Islet of Langerhans (tissue), 1 donor: ENCODE data around the gene NCOA1.
"Not testable (repeated sequence)": the region's sequence is repeated elsewhere in the genome, so short reads cannot be mapped to it uniquely, and the experiment has no call there.

Experiments
- FAIRE-seq: peaks from one replicate; lab custom pipeline; 2011; peaks lifted over from hg19 to GRCh38; lab: Jason Lieb, UNC

The NCOA1 gene

DNA sequence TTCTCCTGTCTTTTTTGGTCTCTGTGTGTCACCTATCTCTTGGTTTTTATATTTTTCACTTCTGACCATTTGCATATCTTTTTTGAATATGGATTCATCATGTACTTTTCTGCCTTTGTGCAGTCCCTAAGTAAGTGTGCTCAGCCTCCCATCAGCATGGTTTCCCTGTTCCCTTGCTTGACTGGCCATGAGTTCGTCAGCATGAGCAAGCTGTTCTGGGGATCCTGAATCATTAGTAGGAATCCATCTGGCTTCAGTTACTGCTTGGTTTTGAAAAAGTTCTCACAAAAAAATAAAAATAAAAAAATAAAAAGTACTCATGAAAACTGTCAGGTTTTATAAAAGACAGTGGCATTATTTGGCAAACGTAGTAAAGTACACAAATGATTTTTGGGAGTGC, 144.1 kb downstream of the NCOA1 start:
- peak; percentile 43 for FAIRE-seq

DNA sequence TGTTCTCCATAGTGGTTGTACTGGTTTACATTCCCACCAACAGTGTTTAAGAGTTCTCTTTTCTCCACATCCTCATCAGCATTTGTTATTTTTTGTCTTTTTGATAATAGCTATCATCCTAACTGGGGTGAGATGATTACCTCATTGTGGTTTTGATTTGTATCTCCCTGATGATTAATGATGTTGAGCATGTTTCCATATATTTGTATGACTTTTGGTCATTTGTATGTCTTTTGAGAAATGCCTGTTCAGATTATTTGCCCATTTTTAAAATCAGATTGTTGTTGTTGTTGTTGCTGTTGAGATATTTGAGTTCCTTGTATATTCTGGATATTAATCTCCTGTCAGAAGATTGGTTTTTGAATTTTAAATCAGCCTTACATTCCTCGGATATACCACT, 147.5 kb downstream of the NCOA1 start:
- peak; percentile 69 for FAIRE-seq

DNA sequence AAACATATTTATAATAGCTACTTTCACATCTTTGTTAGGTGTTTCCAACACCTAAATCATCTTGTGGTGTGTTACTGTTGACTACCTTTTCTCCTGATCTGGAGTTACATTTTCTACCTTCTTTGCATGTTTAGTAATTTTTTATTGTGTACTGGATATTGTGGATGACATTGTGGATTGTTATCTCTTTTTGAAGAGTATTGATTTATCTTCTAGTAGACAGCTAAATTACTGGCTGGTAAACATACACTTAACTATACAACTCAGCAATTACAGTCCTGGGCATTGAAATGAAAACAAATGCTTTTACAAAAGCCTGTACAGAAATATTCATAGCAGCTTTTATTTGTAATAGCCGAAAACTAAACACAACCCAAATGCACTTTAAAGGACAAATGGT, 151.3 kb downstream of the NCOA1 start:
- FAIRE-seq: no peak

DNA sequence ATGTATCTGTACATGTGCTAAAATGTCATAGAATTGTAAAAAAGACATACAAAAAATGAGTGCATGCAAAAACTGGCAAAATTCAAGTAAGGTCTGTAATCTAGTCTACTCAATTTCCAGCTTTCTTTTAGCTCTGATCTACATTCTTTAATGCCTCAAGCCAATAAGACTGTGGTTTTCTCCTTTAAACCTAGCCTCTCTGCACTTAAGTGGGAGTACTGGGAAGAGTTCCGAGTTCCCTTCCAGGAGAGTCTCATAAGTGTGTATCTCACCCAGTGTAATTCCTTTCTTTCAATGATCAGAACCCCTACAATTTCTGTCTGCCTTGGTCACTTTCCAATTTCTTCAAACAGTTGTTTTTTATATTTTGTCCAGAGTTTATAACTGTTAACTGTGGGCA, 152.0 kb downstream of the NCOA1 start:
- FAIRE-seq: no peak

DNA sequence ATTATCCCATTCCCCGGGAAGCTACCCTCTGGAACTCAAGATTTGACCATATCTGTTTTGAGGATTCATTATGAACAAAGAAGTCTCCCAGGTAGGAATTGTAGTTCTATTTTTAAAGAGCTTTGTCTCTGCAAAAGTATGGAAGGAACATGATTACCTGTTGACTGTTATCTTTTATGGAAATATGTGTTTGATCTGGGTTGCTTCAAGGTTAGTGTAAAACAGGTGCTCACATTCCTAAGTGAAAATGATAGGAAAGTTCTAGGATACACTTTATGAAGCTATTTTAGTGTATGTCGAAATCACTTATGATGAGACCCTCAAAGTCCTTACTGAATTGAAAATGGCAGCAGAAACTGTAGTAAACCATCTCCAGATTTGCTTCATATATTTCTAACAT, 153.0 kb downstream of the NCOA1 start:
- FAIRE-seq: no peak

DNA sequence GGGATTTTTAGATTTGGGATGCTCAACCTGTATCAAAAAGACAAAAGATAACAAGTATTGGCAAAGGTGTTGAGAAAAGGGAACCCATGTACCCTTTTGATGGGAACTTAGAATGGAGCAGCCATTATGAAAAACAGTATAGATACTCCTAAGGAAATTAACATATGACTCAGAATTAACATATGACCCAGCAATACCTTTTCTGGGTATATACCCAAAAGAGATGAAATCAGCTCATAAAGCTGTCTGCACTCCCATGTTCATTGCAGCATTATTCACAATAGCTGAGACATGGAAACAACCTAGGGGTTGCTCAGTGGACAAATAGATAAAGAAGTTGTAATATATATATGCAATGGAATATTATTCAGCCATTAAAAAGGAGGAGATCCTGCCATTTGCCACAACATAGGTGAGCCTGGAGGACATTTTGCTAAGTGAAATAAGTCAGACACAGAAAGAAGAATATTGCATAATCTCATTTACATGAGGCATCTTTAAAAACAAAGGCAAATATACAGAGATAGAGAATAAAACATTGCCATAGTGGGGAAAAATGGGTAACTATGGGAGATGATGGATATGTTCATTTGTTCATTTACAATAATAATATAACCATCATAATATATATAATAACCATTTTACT, 160.1 kb downstream of the NCOA1 start:
- FAIRE-seq: no peak

DNA sequence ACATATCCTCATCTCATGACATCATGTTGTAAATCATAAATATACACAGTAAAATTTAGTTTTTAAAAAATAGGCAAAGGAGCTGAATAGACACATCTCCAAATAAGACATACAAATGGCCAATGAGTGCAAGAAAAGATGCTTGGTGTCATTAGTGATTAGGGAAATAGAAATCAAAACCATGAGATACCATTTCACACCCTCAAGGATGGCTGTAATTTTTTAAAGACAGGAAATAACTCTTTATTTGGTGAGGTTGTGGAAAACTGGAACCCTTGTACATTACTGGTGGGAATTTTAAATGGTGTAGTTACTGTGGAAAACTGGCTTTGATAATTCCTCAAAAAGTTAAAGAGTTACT, 160.6 kb downstream of the NCOA1 start:
- no peak for FAIRE-seq

DNA sequence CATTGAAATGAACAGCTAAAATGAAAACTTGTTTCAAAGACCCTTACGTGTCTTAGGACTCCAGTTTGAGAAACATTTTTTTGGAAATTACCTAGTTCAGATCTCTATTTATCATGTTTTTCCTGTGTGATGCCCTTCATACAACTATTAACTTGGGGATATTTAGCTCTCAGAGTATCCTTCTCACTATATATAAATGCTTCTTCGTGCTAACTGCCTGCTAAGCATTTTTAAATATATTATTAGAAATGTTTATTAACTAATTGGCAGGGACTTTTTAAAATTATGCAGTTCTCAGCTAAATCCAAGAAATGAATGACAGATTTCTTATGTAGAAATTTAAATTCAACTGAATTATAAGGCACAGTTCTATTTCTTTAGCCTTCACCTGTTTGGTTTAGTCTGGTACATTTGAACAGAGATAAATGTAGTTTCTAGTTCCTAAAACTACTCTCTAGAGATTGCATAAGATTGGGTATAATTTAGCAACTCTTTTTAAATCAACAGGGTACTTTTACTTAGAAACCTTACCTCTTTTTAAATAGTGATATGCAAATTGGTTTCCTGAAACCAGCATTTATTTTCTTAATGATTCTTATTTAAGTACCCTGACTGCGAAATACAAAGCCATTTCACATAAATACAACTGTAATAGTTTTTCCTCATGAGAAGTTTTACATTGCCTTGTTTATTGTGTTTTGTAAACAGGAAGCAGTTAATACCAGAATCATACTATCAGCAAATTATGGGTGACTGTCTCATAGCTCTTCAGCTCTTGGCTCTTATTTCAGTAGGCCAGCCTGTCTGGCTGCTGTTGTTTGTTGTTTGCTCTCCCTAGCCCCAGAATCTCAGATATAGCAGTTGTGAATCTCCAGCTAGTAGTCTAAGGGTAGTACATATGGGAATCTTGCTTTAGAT, 161.5 kb downstream of the NCOA1 start:
- FAIRE-seq: peak; percentile 51

DNA sequence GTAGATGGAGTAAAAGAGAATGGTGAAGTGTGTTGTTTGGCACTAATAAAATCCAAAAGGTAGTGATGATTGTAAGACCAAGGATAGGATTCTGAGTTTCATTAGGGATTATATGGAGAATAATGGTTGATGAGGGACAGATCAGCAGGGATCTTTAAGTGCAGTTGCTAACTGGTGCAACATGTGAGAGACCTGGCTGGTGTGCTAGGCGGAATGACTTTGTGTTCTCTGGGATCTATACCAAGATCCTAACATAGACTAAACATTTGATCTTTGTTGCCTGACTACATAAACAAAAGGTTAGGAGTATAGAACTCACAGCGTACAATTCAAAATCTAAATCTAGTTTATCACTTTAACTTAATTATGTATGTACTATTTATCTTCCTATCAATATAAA, 166.8 kb downstream of the NCOA1 start:
- no peak for FAIRE-seq

DNA sequence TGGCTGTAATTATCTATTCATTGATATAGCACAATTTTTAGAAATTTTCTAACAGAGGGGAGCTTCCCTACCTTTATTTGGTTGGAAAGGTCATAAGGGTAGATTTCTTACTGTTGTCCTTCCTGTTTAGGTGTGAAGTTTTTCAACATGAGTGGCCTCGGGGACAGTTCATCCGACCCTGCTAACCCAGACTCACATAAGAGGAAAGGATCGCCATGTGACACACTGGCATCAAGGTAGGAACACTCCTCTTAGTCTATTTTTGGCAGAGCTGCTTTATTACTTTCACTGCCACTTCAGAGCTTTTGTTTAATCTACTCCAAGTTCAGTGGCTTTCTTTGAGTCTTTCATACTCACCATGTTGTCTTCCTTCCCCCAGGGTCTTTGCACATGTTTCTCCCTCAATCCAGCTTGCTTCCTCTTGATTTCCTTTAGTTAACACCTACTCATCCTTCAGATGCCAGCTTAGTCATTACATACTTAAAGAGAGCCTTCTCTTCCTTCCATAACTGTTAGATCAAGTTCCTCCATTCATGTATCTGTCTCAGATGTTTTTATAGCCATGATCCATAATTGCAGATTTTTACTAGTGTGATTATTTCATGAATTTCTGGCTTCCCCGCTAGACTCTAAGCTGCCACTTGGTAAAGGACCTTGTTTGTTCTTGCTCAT, 167.6 kb downstream of the NCOA1 start:
- no peak for FAIRE-seq

DNA sequence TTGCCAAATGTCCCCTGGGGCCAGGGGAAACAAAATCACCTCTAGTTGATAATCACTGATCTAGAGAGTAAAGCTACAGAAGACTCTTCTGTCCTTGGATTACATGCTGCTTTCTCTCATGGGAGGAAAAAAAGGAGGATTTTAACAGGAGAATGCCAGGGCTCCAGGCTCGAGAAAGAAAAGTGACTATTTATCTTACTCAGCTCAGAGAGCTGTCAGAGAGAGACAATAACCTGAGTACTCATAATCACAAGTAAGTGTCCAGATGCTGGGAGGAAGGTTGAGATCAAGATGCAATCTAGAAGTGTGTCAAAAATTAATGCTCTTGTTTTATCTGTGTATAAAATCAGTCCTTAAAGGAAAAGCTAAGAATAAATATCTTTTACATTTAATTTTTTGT, 168.8 kb downstream of the NCOA1 start:
- FAIRE-seq: no peak

DNA sequence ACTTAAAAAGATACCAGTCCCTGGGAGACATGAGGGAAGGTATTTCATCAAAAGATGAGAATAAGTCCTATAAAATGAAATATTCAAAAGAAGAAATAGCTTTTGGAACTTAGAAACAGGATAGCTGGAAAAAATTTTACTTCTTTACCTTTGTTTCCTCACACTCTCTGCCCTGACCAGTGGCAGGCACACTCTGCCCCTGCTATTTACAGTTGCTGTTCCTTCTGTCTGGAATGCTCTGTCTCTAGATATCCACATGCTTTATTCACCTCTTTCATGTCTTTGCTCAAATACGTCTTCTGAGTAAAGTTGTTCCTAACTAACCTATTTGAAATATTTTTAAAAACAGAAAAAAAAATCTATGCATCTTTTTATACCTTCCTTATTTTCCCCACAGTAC, 176.5 kb downstream of the NCOA1 start:
- no peak for FAIRE-seq

DNA sequence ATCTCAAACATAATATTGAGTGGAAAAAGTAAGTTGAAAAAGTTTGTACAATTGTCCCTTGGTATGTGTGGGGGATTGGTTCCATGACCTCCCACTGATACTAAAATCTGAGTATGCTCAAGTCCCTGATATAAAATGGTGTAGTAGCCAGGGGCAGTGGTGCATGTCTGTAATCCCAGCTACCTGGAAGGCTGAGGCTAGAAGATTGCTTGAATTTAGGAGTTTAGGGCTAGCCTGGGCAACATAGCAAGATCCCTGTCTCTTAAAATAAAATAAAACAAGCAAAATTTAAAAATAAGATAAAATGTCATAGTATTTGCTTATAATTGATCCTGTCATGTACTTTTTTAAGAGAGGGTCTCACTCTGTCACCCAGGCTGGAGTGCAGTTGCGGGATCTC, 180.2 kb downstream of the NCOA1 start:
- FAIRE-seq: no peak

DNA sequence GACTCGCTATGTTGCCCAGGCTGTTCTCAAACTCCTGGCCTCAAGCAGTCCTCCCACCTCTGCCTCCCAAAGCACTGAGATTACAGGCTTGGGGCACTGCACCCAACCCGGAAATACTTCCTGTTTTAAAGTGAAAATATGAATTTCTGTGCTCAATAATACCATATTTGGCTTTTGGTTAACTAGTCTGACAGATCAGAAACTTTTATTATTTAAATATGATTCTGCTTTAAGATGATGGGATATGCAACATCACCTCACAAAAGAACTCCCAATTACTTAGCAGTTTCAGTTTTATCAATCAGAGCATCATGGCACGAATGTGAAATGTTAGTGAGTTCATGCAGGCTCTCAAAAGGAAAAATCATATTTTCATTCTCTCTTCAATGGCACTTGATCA, 181.5 kb downstream of the NCOA1 start:
- no peak for FAIRE-seq

DNA sequence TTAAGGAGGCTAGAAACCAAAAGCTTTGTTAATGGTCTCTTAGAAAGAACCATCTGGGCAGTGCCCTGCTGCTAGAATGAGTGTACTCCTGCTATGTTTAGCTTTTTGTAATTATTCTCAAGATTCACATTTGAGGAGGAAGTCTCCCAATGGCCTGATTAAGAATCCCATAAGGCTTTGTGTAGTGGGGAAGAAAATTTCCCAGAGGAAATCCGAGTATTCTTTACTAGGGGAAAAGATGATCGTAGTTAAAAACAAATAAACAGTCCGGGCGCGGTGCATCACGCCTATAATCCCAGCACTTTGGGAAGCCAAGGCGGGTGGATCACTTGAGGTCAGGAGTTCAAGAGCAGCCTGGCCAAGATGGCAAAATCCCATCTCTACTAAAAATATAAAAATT, 184.3 kb downstream of the NCOA1 start:
- FAIRE-seq: no peak

DNA sequence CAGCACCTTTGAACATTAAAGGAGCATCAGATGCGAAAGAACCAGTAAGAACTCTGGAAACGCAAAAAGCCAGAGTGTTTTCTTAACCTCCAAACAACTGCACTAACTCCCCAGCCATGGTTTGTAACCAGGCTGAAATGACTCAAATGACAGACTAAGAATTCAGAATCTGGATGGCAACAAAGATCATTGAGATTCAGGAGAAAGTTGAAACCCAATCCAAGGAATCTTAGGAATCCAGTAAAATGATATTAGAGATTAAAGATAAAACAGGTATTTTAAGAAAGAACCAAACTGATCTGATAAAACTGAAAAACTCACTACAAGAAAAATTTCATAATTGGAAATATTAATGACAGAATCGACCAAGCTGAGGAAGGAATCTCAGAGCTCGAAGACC, 185.4 kb downstream of the NCOA1 start:
- FAIRE-seq: no peak

DNA sequence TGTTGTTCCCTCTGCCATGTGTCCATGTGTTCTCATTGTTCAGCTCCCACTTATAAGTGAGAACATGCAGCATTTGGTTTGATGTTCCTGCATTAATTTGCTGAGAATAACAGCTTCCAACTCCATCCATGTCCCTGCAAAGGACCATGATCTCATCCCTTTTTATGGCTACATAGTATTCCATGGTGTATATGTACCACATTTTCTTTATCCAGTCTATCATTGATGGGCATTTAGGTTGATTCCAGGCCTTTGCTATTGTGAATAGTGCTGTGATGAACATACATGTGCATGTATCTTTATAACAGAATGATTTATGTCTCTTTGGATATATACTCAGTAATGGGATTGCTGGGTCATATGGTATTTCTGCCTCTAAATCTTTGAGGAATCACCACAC, 187.0 kb downstream of the NCOA1 start:
- FAIRE-seq: not testable (repeated sequence)

DNA sequence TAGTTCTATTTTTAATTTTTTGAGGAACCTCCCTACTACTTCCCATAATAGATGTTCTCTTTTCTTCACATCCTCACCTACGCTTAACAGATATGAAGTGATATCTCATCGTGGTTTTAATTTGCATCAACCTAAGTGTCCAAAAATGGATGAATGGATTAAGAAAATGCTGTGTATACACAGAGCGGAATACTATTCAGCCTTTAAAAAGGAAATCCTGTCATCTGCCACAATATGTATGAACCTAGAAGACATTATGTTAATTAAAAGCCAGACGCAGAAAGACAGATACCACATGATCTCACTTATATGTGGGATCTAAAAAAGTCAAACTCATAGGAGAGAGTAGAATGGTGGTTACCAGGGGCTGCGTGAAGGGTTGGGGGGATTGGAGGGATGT, 189.1 kb downstream of the NCOA1 start:
- FAIRE-seq: no peak

DNA sequence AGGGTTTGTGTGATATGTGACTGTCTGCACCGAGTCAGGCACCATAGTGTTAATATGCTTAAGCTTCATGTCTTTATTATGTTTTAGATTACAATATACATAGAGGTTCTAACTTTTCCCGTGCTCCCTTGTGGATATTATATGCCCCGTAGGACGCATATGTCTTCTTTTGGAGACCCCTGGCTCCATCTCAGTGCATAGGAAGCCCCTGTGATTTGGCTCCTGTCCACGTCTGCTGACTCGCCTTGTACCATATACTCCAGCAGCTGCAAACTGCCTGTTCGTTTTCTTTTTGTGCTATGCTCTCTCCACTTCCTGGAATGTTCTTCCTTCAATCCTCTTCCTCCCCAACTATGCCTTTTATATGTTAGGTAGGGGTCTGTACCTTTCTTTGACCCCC, 191.2 kb downstream of the NCOA1 start:
- no peak for FAIRE-seq

DNA sequence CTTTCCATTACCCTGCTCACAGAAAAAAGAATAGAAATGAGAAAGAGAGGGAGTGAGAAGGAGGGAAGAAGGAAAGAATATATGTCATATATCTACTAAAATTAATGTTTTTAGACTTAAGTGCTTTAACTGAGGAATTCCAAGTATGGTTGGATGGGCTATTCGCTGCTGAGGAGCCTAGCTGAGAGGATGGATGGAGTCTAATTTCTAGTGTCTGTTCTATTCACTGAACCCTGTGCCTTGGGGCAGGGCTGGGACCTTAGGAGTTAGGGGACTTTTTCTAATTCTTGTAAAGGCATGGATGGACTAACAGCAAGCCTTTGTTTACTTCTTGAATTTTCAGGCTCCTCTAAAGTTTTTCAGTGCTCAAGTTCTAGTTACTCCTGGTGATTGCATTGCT, 192.4 kb downstream of the NCOA1 start:
- no peak for FAIRE-seq

DNA sequence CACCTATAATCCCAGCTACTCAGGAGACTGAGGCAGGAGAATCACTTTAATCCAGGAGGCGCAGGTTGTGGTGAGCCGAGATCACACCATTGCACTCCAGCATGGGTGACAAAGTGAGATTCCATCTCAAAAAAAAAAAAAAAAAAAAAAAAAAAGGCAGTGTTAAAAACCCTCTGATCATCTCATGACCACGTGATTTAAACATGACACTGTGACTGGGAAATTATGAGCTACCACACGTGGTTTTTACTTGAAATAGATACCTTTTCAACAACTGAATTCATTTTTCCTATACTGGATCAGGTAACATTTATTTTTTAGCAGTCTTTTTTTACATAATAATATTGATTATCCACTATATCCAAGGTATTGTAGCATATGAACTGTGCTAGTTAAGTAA, 199.5 kb downstream of the NCOA1 start:
- no peak for FAIRE-seq

DNA sequence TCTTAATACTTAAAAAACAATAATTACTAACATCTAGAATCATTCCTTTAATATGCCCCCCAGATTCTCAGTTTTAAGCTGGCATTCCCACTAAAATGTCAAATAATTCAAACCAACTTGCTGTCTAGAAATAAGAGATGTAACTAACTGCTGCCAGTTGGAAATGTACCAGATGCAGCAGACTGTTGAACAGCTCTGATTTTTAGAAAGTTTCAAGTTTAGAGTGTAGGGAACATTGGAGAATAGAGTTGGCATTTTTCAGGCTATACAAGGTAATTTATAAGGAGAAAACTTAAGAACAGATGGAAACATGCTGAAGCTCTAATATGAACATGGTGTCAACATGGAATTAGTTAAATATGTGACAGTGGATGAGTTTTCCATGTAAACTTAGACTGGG, 200.8 kb downstream of the NCOA1 start:
- no peak for FAIRE-seq

DNA sequence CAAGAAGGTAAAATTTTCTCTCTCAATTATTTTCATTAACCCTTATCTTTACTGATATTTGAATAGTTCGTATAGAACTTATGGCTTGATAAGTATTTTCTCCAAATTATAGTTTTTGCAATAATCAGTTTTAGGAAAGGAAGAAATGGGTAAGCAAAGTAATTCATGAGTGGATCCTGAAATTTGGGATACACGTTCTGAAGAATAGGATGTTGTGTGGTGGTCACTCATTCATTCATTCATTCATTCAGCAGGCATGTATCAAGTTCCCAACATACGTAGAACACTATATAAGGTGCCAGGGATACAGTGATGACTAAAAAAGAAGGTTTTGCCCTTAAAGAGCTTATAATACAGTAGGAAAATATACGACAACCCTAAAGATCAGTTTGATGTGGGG, 206.7 kb downstream of the NCOA1 start:
- FAIRE-seq: no peak

DNA sequence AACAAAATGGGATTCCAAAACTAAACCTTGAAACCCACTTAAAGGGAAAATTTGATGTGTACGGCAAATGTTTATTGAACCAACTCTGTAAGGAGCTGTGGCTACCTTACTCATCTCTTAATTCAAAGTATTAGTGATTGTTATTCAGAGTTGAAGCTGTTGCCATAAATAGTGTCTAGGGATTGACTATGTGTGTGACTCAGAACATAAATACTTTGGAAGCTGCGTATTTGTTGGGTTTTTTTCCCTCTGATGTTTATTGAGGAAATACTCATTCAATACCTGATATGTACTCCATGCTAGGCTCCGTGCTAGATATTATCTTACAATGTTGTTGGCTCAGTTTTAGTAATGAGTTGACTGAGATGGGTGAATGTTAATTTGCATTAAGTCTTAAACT, 211.7 kb downstream of the NCOA1 start:
- no peak for FAIRE-seq
